Gastrocnemius medialis (tissue), 4 donors: Measurements from ENCODE around the gene PTK7. TPM values are rescaled to one million over a fixed set of nuclear protein-coding genes. Genes with fewer than 3 reads are reported as not detected.

Experiments used
- ATAC-seq, 2 donors: fragments of 150-250 bp; one replicate each; pipeline ENCODE4 v1.9.1; 2016
- DNase-seq, 2 donors: peaks; one replicate each; pipeline ENCODE4 v3.0.0-alpha.2; 2019
- H3K27ac ChIP-seq, 4 donors: fragments of 200-600 bp; sonication (generic); 1 replicate in 1 of 4; 2 replicates in 3 of 4; pipeline ENCODE4 v1.5.1; 2016 to 2018; ENCODE audit warnings: mild to moderate bottlenecking in 2 of 4, moderate library complexity in 1 of 4
- H3K27me3 ChIP-seq, 3 donors: fragments of 200-600 bp; sonication (generic) in 2 of 3; 1 replicate in 1 of 3; 2 replicates in 2 of 3; pipeline versions ENCODE4 v1.5.1 to v1.6.0; 2016 to 2019; ENCODE audit warnings: mild to moderate bottlenecking in 1 of 3, moderate library complexity in 1 of 3
- H3K36me3 ChIP-seq, 2 donors: fragments of 200-600 bp; sonication (generic) in 1 of 2; one replicate each; pipeline ENCODE4 v1.5.1; 2017 to 2018
- H3K4me1 ChIP-seq, 2 donors: fragments of 200-600 bp; sonication (generic) in 1 of 2; one replicate each; pipeline ENCODE4 v1.5.1; 2016 to 2017; ENCODE audit warnings: mild to moderate bottlenecking in 2 of 2
- H3K4me3 ChIP-seq, 4 donors: fragments of 200-600 bp; sonication (generic) in 3 of 4; 1 replicate in 1 of 4; 2 replicates in 3 of 4; pipeline ENCODE4 v1.5.1; 2016 to 2019; ENCODE audit warnings: mild to moderate bottlenecking in 2 of 4
- H3K9me3 ChIP-seq, 3 donors: fragments of 200-600 bp; sonication (generic) in 2 of 3; 1 replicate in 1 of 3; 2 replicates in 2 of 3; pipeline ENCODE4 v1.5.1; 2016 to 2019
- CTCF ChIP-seq, 5 experiments: fragments of 450-650 bp in 3 of 5; fragments of 200-600 bp in 2 of 5; sonication (generic) in 2 of 5; IDR thresholded peaks in 4 of 5; conservative IDR thresholded peaks in 1 of 5; 1 replicate in 4 of 5; 2 replicates in 1 of 5; pipeline ENCODE4 v1.5.1; 2016 to 2019; ENCODE audit warnings: antibody characterized with exemption in 5 of 5, mild to moderate bottlenecking in 3 of 5, moderate library complexity in 3 of 5
- POLR2A ChIP-seq, 2 donors: fragments of 450-650 bp; IDR thresholded peaks; one replicate each; pipeline ENCODE4 v1.6.1; 2017; ENCODE audit warnings: antibody characterized with exemption in 2 of 2, mild to moderate bottlenecking in 2 of 2, moderate library complexity in 2 of 2
- in situ Hi-C, 4 donors: fragments of 200-750 bp; cut with MboI; loops; one replicate each; pipeline versions ENCODE4 v1.15.0 to v1.8.0; 2017; ENCODE audit warnings: low sequenced_read_pairs in 4 of 4
- intact Hi-C: fragments of 100-400 bp; cut with DNase I; formaldehyde crosslinking; loops from one replicate; pipeline ENCODE4 v1.15.1; 2023; ENCODE audit warnings: low total_unique reads
- total RNA-seq, 4 donors: library from RNA; depleted of rRNA; stranded (reverse); fragments of >200 nt; gene quantifications; one replicate each; pipeline versions ENCODE4 v1.1.0 to v1.2.3, GENCODE V29; 2016

The PTK7 gene
- total RNA-seq, 4 donors from 2014 or later, result 0.15 to 0.64 (median 0.24) TPM

GRCh38 chr6:43203029-43203717 is 127.1 kb downstream of the PTK7 start:
- in situ Hi-C loops (no loop called here), intact Hi-C loops (no loop called here)
- H3K27me3 ChIP-seq, result no peaks in the 10 kb centered on the region
- H3K4me1 ChIP-seq, result no peaks in the 10 kb centered on the region
- DNase-seq (no peak), ATAC-seq (no peak)
- H3K9me3 ChIP-seq, result no peaks in the 10 kb centered on the region
- no peak for TF ChIP-seq CTCF (IDR thresholded peaks at IDR 0.05 in 4 of 5, conservative IDR thresholded peaks at IDR 0.05 in 1 of 5)
- TF ChIP-seq POLR2A (IDR thresholded peaks at IDR 0.05), result no peak
- H3K27ac ChIP-seq, result no peak overlapping the region
- peaks cover 0 to 40% of the 10 kb centered on the region in 2 donors for H3K36me3 ChIP-seq
- no peak overlapping the region for H3K4me3 ChIP-seq

DNA sequence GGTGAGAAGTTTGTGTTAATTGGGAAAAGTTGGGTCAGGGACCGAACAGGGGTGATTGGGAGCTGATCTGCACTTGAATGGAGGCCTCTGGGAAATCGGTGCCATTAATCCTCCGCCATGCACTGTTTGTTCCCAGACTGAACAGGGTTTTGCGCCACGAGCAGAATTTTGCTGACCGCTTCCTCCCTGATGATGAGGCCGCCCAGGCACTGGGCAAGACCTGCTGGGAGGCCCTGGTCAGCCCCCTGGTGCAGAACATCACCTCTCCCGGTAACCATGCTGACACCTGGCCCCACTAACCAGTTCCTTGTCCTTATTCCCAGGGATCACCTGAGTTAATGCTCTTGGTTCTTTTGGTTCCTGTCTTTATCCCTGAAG is 127.6 kb downstream of the PTK7 start:
- in situ Hi-C loops, result no loop called here
- intact Hi-C loops, result no loop called here
- H3K27ac ChIP-seq, result no peak overlapping the region
- H3K36me3 ChIP-seq, result peaks cover 0 to 35% of the 10 kb centered on the region in 2 donors
- DNase-seq (no peak), ATAC-seq (no peak)
- no peak for TF ChIP-seq POLR2A (IDR thresholded peaks at IDR 0.05)
- TF ChIP-seq CTCF (IDR thresholded peaks at IDR 0.05 in 4 of 5, conservative IDR thresholded peaks at IDR 0.05 in 1 of 5), result no peak
- no peaks in the 10 kb centered on the region for H3K9me3 ChIP-seq
- no peaks in the 10 kb centered on the region for H3K4me1 ChIP-seq
- no peaks in the 10 kb centered on the region for H3K27me3 ChIP-seq
- no peak overlapping the region for H3K4me3 ChIP-seq

GRCh38 chr6:43204271-43205105 is 128.4 kb downstream of the PTK7 start:
- no peaks in the 10 kb centered on the region for H3K9me3 ChIP-seq
- intact Hi-C loops, result no loop called here
- TF ChIP-seq POLR2A (IDR thresholded peaks at IDR 0.05) (no peak), CTCF (IDR thresholded peaks at IDR 0.05 in 4 of 5, conservative IDR thresholded peaks at IDR 0.05 in 1 of 5) (no peak)
- in situ Hi-C loops, result no loop called here
- DNase-seq (no peak), ATAC-seq (no peak)
- no peak overlapping the region for H3K27ac ChIP-seq
- H3K36me3 ChIP-seq, result peaks cover 0 to 34% of the 10 kb centered on the region in 2 donors
- H3K4me3 ChIP-seq, result no peak overlapping the region
- no peaks in the 10 kb centered on the region for H3K27me3 ChIP-seq
- no peaks in the 10 kb centered on the region for H3K4me1 ChIP-seq

DNA sequence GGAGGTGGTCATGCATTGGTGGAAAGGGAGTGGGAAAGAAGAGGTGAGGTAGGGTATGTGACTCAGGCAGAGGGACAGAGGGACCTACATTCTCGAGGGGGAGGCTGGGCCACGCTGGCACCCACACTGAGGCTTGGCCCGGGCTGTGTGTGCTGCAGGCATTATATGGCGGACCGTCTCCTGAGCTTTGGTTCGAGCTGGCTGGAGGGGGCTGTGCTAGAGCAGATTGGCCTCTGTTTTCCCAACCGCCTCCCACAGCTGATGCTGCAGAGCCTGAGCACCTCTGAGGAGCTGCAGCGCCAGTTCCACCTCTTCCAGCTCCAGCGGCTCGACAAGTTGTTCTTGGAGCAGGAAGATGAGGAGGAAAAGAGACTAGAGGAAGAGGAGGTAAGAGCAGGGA is 129.7 kb downstream of the PTK7 start:
- peaks cover 0 to 24% of the 10 kb centered on the region in 2 donors for H3K36me3 ChIP-seq
- in situ Hi-C loops (no loop called here), intact Hi-C loops (no loop called here)
- no peaks in the 10 kb centered on the region for H3K27me3 ChIP-seq
- H3K4me1 ChIP-seq, result no peaks in the 10 kb centered on the region
- ATAC-seq (no peak), DNase-seq (no peak)
- no peak overlapping the region for H3K4me3 ChIP-seq
- no peaks in the 10 kb centered on the region for H3K9me3 ChIP-seq
- no peak for TF ChIP-seq CTCF (IDR thresholded peaks at IDR 0.05 in 4 of 5, conservative IDR thresholded peaks at IDR 0.05 in 1 of 5)
- TF ChIP-seq POLR2A (IDR thresholded peaks at IDR 0.05), result no peak
- H3K27ac ChIP-seq, result no peak overlapping the region
